ENCODE data around the gene B3GAT1. TPM values are rescaled to one million over a fixed set of nuclear protein-coding genes. Genes with fewer than 3 reads are reported as not detected.

Gene B3GAT1
- total RNA-seq, 1 experiment from 2014 or later = not detected

DNA sequence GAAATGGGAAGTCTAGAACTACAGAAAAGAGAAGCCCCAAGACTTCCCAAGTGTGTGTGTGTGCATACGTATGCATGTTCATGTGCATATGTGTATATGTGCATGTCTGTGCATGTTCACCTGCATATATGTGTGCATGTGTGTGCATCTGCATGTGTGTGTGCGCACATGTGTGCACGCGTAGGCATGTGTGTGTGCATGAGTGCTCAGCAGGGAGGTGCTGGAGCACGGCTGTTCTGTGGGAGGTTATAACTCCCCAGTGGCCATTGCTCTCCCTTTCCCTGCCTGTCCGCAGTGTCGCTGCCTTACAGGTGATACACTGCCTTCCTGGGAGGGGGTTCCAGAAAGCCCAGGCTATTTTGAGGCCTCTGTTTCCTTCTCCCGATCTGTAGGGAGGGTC is 29.8 kb downstream of the B3GAT1 start:
- ATAC-seq (no peak), DNase-seq (ENCODE audit: low read depth, low spot score) (no peak)
- ChIA-PET POLR2A (no interaction called here), CTCF (no interaction called here), RAD21 (ENCODE audit: low non-redundant PET in 1 of 2, low total read pairs in 2 of 2, uncharacterized antibody in 2 of 2, unreplicated experiment in 2 of 2) (no interaction called here)
- BruUV-seq (replicated peaks) = no TSS peak
- H4K20me1 ChIP-seq (ENCODE audit: insufficient read depth) = no peaks in the 10 kb centered on the region
- H3K9me2 ChIP-seq (ENCODE audit: insufficient read depth) = no peaks in the 10 kb centered on the region
- H3K27me3 ChIP-seq (ENCODE audit: insufficient read depth, low read length) = no peaks in the 10 kb centered on the region
- no peaks in the 10 kb centered on the region for H3K36me3 ChIP-seq (ENCODE audit: control insufficient read depth in 1 of 2, insufficient read depth in 2 of 2, low read length in 2 of 2)
- H3K4me1 ChIP-seq (ENCODE audit: control insufficient read depth in 1 of 2, insufficient read depth in 2 of 2, low read length in 2 of 2) = no peaks in the 10 kb centered on the region
- no peaks in the 10 kb centered on the region for H3K79me2 ChIP-seq (ENCODE audit: insufficient read depth, low read length)
- no peak for TF ChIP-seq SIN3A (IDR thresholded peaks at IDR 0.05; ENCODE audit: low read depth)
- no peak for TF ChIP-seq ATF3 (IDR thresholded peaks at IDR 0.05)
- no peak for TF ChIP-seq SP1 (IDR thresholded peaks at IDR 0.05; ENCODE audit: low read depth)
- no peak overlapping the region for H2AFZ ChIP-seq (ENCODE audit: low read depth, low read length, poor library complexity, severe bottlenecking)
- H3K4me3 ChIP-seq (replicated peaks in 1 of 2; ENCODE audit: low read depth in 1 of 2, low read length in 2 of 2) = no peak overlapping the region
- no peak overlapping the region for H3K27ac ChIP-seq (ENCODE audit: low read depth, low read length)
- no peak overlapping the region for H3K9ac ChIP-seq (ENCODE audit: low read length)
- intact Hi-C loops (cut with micrococcal nuclease) = no loop called here
- no peak overlapping the region for H3K4me2 ChIP-seq (ENCODE audit: low read length)
- H3K9me3 ChIP-seq (ENCODE audit: control insufficient read depth in 1 of 2, insufficient read depth in 1 of 2, low read depth in 1 of 2, low read length in 2 of 2) = no peaks in the 10 kb centered on the region

- Histone ChIP-seq H4K20me1 (ENCODE audit: insufficient read depth) (no peaks in the 10 kb centered on the region), H3K4me1 (ENCODE audit: control insufficient read depth in 1 of 2, insufficient read depth in 2 of 2, low read length in 2 of 2) (no peaks in the 10 kb centered on the region), H3K4me3 (replicated peaks in 1 of 2; ENCODE audit: low read depth in 1 of 2, low read length in 2 of 2) (no peak overlapping the region), H3K27ac (ENCODE audit: low read depth, low read length) (no peak overlapping the region), H3K36me3 (ENCODE audit: control insufficient read depth in 1 of 2, insufficient read depth in 2 of 2, low read length in 2 of 2) (no peaks in the 10 kb centered on the region), H3K9ac (ENCODE audit: low read length) (no peak overlapping the region), H3K79me2 (ENCODE audit: insufficient read depth, low read length) (no peaks in the 10 kb centered on the region), H3K9me3 (ENCODE audit: control insufficient read depth in 1 of 2, insufficient read depth in 1 of 2, low read depth in 1 of 2, low read length in 2 of 2) (no peaks in the 10 kb centered on the region), H2AFZ (ENCODE audit: low read depth, low read length, poor library complexity, severe bottlenecking) (no peak overlapping the region), H3K9me2 (ENCODE audit: insufficient read depth) (no peaks in the 10 kb centered on the region), H3K27me3 (ENCODE audit: insufficient read depth, low read length) (no peaks in the 10 kb centered on the region), H3K4me2 (ENCODE audit: low read length) (no peak overlapping the region)
- no TSS peak for BruUV-seq (replicated peaks)
- ChIA-PET CTCF (no interaction called here), POLR2A (no interaction called here), RAD21 (ENCODE audit: low non-redundant PET in 1 of 2, low total read pairs in 2 of 2, uncharacterized antibody in 2 of 2, unreplicated experiment in 2 of 2) (no interaction called here)
- DNase-seq (ENCODE audit: low read depth, low spot score) (no peak), ATAC-seq (peak; percentile 25; the same call in 1 of the 2 replicates)
- TF ChIP-seq ELF1 (IDR thresholded peaks at IDR 0.05; ENCODE audit: borderline replicate concordance, low read depth) = no peak
- TF ChIP-seq SP1 (IDR thresholded peaks at IDR 0.05; ENCODE audit: low read depth) = no peak
- TF ChIP-seq RAD21 (IDR thresholded peaks at IDR 0.05; ENCODE audit: low read depth) = peak; percentile 9; the same call in 1 of the 2 replicates
- intact Hi-C loops (cut with micrococcal nuclease) = no loop called here
These were observed 31.3 kb downstream of the B3GAT1 start for GRCh38 chr11:134380785-134381184.

All from HCT116 (cell line).